Endothelial cell of umbilical vein (primary cell): ENCODE results near the gene IMPA2. TPM values are rescaled to one million over a fixed set of nuclear protein-coding genes. Genes with fewer than 3 reads are reported as not detected.

Source experiments
- BruUV-seq: library from RNA; stranded (reverse); fragments of 400-500 nt; replicated peaks from 2 replicates; lab custom pipeline; 2021; lab: Mats Ljungman, UMichigan
- CTCF ChIA-PET: fragments of 300-600, 350-600 bp; sonication (Branson Sonifier 250); formaldehyde crosslinking; loops from one replicate; lab custom pipeline; 2021; ENCODE audit warnings: antibody characterized with exemption, inconsistent platforms; lab: Charles Lee
- POLR2A ChIA-PET: fragments of 300-600, 350-600 bp; sonication (Branson Sonifier 250); formaldehyde crosslinking; loops from one replicate; lab custom pipeline; 2021; ENCODE audit warnings: antibody characterized with exemption, inconsistent platforms; lab: Charles Lee
- DNase-seq: peaks from one replicate; pipeline ENCODE4 v3.0.0-alpha.2; 2011; ENCODE audit warnings: low read depth, low spot score
- FAIRE-seq: peaks from 2 replicates; lab custom pipeline; 2011; peaks lifted over from hg19 to GRCh38; lab: Jason Lieb, UNC
- H2AFZ ChIP-seq: 2 replicates; pipeline ENCODE4 v1.6.0; 2012; ENCODE audit warnings: low read depth, low read length, control low read depth, inconsistent platforms
- H3K27ac ChIP-seq: 2 replicates; pipeline ENCODE4 v1.5.1; 2011; ENCODE audit warnings: low read depth, mild to moderate bottlenecking, control low read depth, low read length, moderate library complexity; ENCODE audit not compliant: insufficient read depth
- H3K27me3 ChIP-seq, 2 experiments: 2 replicates each; pipeline versions ENCODE4 v1.6.0 to v1.6.1; 2011; ENCODE audit warnings: low read length in 2 of 2, mixed read lengths in 1 of 2; ENCODE audit not compliant: control insufficient read depth in 2 of 2, insufficient read depth in 2 of 2
- H3K36me3 ChIP-seq, 2 experiments: 2 replicates in 1 of 2; 3 replicates in 1 of 2; pipeline ENCODE4 v1.5.1; 2011; ENCODE audit warnings: low read length in 2 of 2, mild to moderate bottlenecking in 1 of 2, moderate library complexity in 1 of 2; ENCODE audit not compliant: control insufficient read depth in 2 of 2, insufficient read depth in 2 of 2; ENCODE audit errors: extremely low read depth in 1 of 2
- H3K4me1 ChIP-seq: 3 replicates; pipeline ENCODE4 v1.5.1; 2011; ENCODE audit warnings: mild to moderate bottlenecking, low read length; ENCODE audit not compliant: control insufficient read depth, insufficient read depth; ENCODE audit errors: extremely low read depth
- H3K4me2 ChIP-seq: 2 replicates; pipeline ENCODE4 v1.6.1; 2011; ENCODE audit warnings: low read length, control low read depth, mixed read lengths; ENCODE audit not compliant: insufficient read depth
- H3K4me3 ChIP-seq, 3 experiments: fragments of 200-600 bp in 1 of 3; sonication (generic), shearing (Covaris generic) in 1 of 3; replicated peaks in 1 of 3; 2 replicates each; pipeline ENCODE4 v1.5.1; 2011 to 2016; ENCODE audit warnings: control low read depth in 3 of 3, low read length in 3 of 3, mild to moderate bottlenecking in 2 of 3, inconsistent platforms in 1 of 3, low read depth in 1 of 3, moderate library complexity in 1 of 3; ENCODE audit not compliant: insufficient read depth in 1 of 3
- H3K79me2 ChIP-seq: 2 replicates; pipeline ENCODE4 v1.6.0; 2012; ENCODE audit warnings: low read length, inconsistent platforms; ENCODE audit not compliant: control insufficient read depth, insufficient read depth
- H3K9ac ChIP-seq: replicated peaks from 2 replicates; pipeline ENCODE3; 2011; ENCODE audit warnings: low read length, control low read depth; ENCODE audit not compliant: insufficient read depth; ENCODE audit errors: extremely low read depth
- H3K9me1 ChIP-seq: replicated peaks from 3 replicates; pipeline ENCODE4 v1.6.0; 2011; ENCODE audit warnings: mild to moderate bottlenecking, low read length; ENCODE audit not compliant: control insufficient read depth, insufficient read depth; ENCODE audit errors: extremely low read depth
- H3K9me3 ChIP-seq: replicated peaks from 2 replicates; pipeline ENCODE4 v1.5.1; 2012; ENCODE audit warnings: low read length, inconsistent platforms; ENCODE audit not compliant: control insufficient read depth, insufficient read depth
- H4K20me1 ChIP-seq: replicated peaks from 2 replicates; pipeline ENCODE3; 2011; ENCODE audit warnings: mild to moderate bottlenecking, low read length; ENCODE audit not compliant: control insufficient read depth, insufficient read depth; ENCODE audit errors: extremely low read depth
- CTCF ChIP-seq, 2 donors: IDR thresholded peaks; 1 replicate in 1 of 2; 2 replicates in 1 of 2; pipeline ENCODE4 v1.5.1; 2011; ENCODE audit warnings: low read length in 2 of 2, mild to moderate bottlenecking in 2 of 2, moderate library complexity in 2 of 2, control low read depth in 1 of 2, inconsistent platforms in 1 of 2, low read depth in 1 of 2; ENCODE audit not compliant: insufficient read depth in 1 of 2; ENCODE audit errors: extremely low read depth in 1 of 2
- EZH2 ChIP-seq: IDR thresholded peaks from 2 replicates; pipeline ENCODE4 v1.6.1; 2012; ENCODE audit warnings: borderline replicate concordance, low read depth, mild to moderate bottlenecking, moderate library complexity, low read length, inconsistent platforms; ENCODE audit not compliant: severe bottlenecking
- FOS ChIP-seq: IDR thresholded peaks from 2 replicates; pipeline ENCODE4 v1.6.1; 2011; ENCODE audit warnings: mild to moderate bottlenecking, low read length, moderate library complexity, borderline replicate concordance; ENCODE audit not compliant: insufficient read depth
- GATA2 ChIP-seq: IDR thresholded peaks from 2 replicates; pipeline ENCODE4 v1.7.0; 2011; ENCODE audit warnings: low read depth, mild to moderate bottlenecking, moderate library complexity, mixed read lengths, low read length; ENCODE audit not compliant: insufficient read length, insufficient read depth
- JUN ChIP-seq: IDR thresholded peaks from 2 replicates; pipeline ENCODE4 v1.6.1; 2011; ENCODE audit warnings: borderline replicate concordance, low read depth; ENCODE audit not compliant: insufficient read length, insufficient read depth
- MAX ChIP-seq: IDR thresholded peaks from 2 replicates; pipeline ENCODE4 v1.6.1; 2011; ENCODE audit not compliant: insufficient read depth, insufficient read length
- MYC ChIP-seq: IDR thresholded peaks from one replicate; pipeline ENCODE4 v1.6.1; 2011; ENCODE audit warnings: mild to moderate bottlenecking, low read depth, low read length
- POLR2A ChIP-seq: IDR thresholded peaks from 2 replicates; pipeline ENCODE4 v1.6.1; 2012; ENCODE audit warnings: low read depth, mild to moderate bottlenecking, control low read depth, low read length
- POLR2AphosphoS5 ChIP-seq: IDR thresholded peaks from 2 replicates; pipeline ENCODE4 v1.6.1; 2012; ENCODE audit warnings: low read depth, mild to moderate bottlenecking, control low read depth, low read length, moderate library complexity; ENCODE audit not compliant: insufficient read depth
- dilution Hi-C: fragments of 300-500 bp; cut with MboI; formaldehyde crosslinking; loops from one replicate; pipeline ENCODE4 v1.15.0; 2019; ENCODE audit warnings: low sequenced_read_pairs; ENCODE audit not compliant: extremely low pct_ligation_motif_present
- intact Hi-C: fragments of 100-400 bp; cut with micrococcal nuclease; formaldehyde crosslinking; loops from one replicate; pipeline ENCODE4 v1.10.0; 2022
- polyA plus RNA-seq, 4 experiments: library from polyadenylated mRNA; depleted of rRNA in 3 of 4; stranded (reverse) in 3 of 4; unstranded in 1 of 4; fragments of >200 nt; gene quantifications; 2 replicates each; pipeline versions ENCODE4 v1.2.1 to v1.2.3, GENCODE V29; 2011 to 2012; ENCODE audit warnings: missing spikeins in 1 of 4
- total RNA-seq: library from RNA; stranded (reverse); gene quantifications from 2 replicates; pipeline ENCODE4 v1.2.3, GENCODE V29; 2021

Gene IMPA2
- total and polyA plus RNA-seq, 2 donors (not counting 3 experiments of a cell fraction or from before 2014, with no cell fraction given), result 6.1 to 8.0 TPM

- no peaks in the 10 kb centered on the region for H3K36me3 ChIP-seq
- H3K27ac ChIP-seq, result no peak overlapping the region
- no peaks in the 10 kb centered on the region for H3K9me1 ChIP-seq
- dilution Hi-C loops (no loop called here), intact Hi-C loops (no loop called here)
- DNase-seq, result no peak
- H3K27me3 ChIP-seq, result peaks cover 2% of the 10 kb centered on the region in 2 experiments
- H3K9me3 ChIP-seq, result no peaks in the 10 kb centered on the region
- H3K4me3 ChIP-seq, result no peak overlapping the region
- POLR2A ChIA-PET, result no interaction called here
- no TSS peak for BruUV-seq
- H4K20me1 ChIP-seq, result no peaks in the 10 kb centered on the region
- TF ChIP-seq POLR2A (no peak), MAX (no peak), GATA2 (no peak)
- no peak overlapping the region for H2AFZ ChIP-seq
- H3K4me2 ChIP-seq, result no peak overlapping the region
- no peak overlapping the region for H3K9ac ChIP-seq
- CTCF ChIA-PET, result interaction anchor here (1.0 kb wide), 1 partner anchor 48 kb away, joined by 3 read pairs; no protein-coding TSS in a partner anchor
- no peak for FAIRE-seq
- peaks cover under 1% of the 10 kb centered on the region for H3K4me1 ChIP-seq
- H3K79me2 ChIP-seq, result no peaks in the 10 kb centered on the region
These were observed 62.5 kb downstream of the IMPA2 start for GRCh38 chr18:12043811-12044210.

- BruUV-seq, result no TSS peak
- Histone ChIP-seq H3K79me2 (no peaks in the 10 kb centered on the region), H3K9ac (no peak overlapping the region), H3K9me1 (no peaks in the 10 kb centered on the region), H3K27ac (no peak overlapping the region), H3K4me3 (no peak overlapping the region), H3K36me3 (no peaks in the 10 kb centered on the region), H4K20me1 (no peaks in the 10 kb centered on the region), H3K9me3 (no peaks in the 10 kb centered on the region), H3K4me2 (no peak overlapping the region), H3K27me3 (peaks cover 2% of the 10 kb centered on the region in 2 experiments), H3K4me1 (no peaks in the 10 kb centered on the region), H2AFZ (no peak overlapping the region)
- ChIA-PET CTCF (no interaction called here), POLR2A (no interaction called here)
- intact Hi-C loops, result no loop called here
- dilution Hi-C loops, result no loop called here
- DNase-seq (no peak), FAIRE-seq (no peak)
- TF ChIP-seq MYC (no peak), FOS (no peak), CTCF (IDR thresholded peaks at IDR 0.05; ENCODE audit: extremely low read depth in 1 of 2, insufficient read depth in 1 of 2, low read depth in 1 of 2, low read length in 2 of 2) (no peak), POLR2AphosphoS5 (no peak), JUN (no peak), POLR2A (no peak), MAX (no peak), EZH2 (no peak), GATA2 (no peak)
These were observed 63.3 kb downstream of the IMPA2 start for GRCh38 chr18:12044591-12044990.
